Endothelial cell of umbilical vein (primary cell): ENCODE measurements around the gene CSTF3. TPM values are rescaled to one million over a fixed set of nuclear protein-coding genes. Genes with fewer than 3 reads are reported as not detected.

Source experiments
- BruUV-seq: library from RNA; stranded (reverse); fragments of 400-500 nt; replicated peaks from 2 replicates; lab custom pipeline; 2021; lab: Mats Ljungman, UMichigan
- CTCF ChIA-PET: fragments of 300-600, 350-600 bp; sonication (Branson Sonifier 250); formaldehyde crosslinking; loops from one replicate; lab custom pipeline; 2021; ENCODE audit warnings: antibody characterized with exemption, inconsistent platforms; lab: Charles Lee
- POLR2A ChIA-PET: fragments of 300-600, 350-600 bp; sonication (Branson Sonifier 250); formaldehyde crosslinking; loops from one replicate; lab custom pipeline; 2021; ENCODE audit warnings: antibody characterized with exemption, inconsistent platforms; lab: Charles Lee
- DNase-seq: peaks from one replicate; pipeline ENCODE4 v3.0.0-alpha.2; 2011; ENCODE audit warnings: low read depth, low spot score
- FAIRE-seq: peaks from 2 replicates; lab custom pipeline; 2011; peaks lifted over from hg19 to GRCh38; lab: Jason Lieb, UNC
- H2AFZ ChIP-seq: 2 replicates; pipeline ENCODE4 v1.6.0; 2012; ENCODE audit warnings: low read depth, low read length, control low read depth, inconsistent platforms
- H3K27ac ChIP-seq: 2 replicates; pipeline ENCODE4 v1.5.1; 2011; ENCODE audit warnings: low read depth, mild to moderate bottlenecking, control low read depth, low read length, moderate library complexity; ENCODE audit not compliant: insufficient read depth
- H3K27me3 ChIP-seq, 2 experiments: 2 replicates each; pipeline versions ENCODE4 v1.6.0 to v1.6.1; 2011; ENCODE audit warnings: low read length in 2 of 2, mixed read lengths in 1 of 2; ENCODE audit not compliant: control insufficient read depth in 2 of 2, insufficient read depth in 2 of 2
- H3K36me3 ChIP-seq, 2 experiments: 2 replicates in 1 of 2; 3 replicates in 1 of 2; pipeline ENCODE4 v1.5.1; 2011; ENCODE audit warnings: low read length in 2 of 2, mild to moderate bottlenecking in 1 of 2, moderate library complexity in 1 of 2; ENCODE audit not compliant: control insufficient read depth in 2 of 2, insufficient read depth in 2 of 2; ENCODE audit errors: extremely low read depth in 1 of 2
- H3K4me1 ChIP-seq: 3 replicates; pipeline ENCODE4 v1.5.1; 2011; ENCODE audit warnings: mild to moderate bottlenecking, low read length; ENCODE audit not compliant: control insufficient read depth, insufficient read depth; ENCODE audit errors: extremely low read depth
- H3K4me2 ChIP-seq: 2 replicates; pipeline ENCODE4 v1.6.1; 2011; ENCODE audit warnings: low read length, control low read depth, mixed read lengths; ENCODE audit not compliant: insufficient read depth
- H3K4me3 ChIP-seq, 3 experiments: fragments of 200-600 bp in 1 of 3; sonication (generic), shearing (Covaris generic) in 1 of 3; replicated peaks in 1 of 3; 2 replicates each; pipeline ENCODE4 v1.5.1; 2011 to 2016; ENCODE audit warnings: control low read depth in 3 of 3, low read length in 3 of 3, mild to moderate bottlenecking in 2 of 3, inconsistent platforms in 1 of 3, low read depth in 1 of 3, moderate library complexity in 1 of 3; ENCODE audit not compliant: insufficient read depth in 1 of 3
- H3K79me2 ChIP-seq: 2 replicates; pipeline ENCODE4 v1.6.0; 2012; ENCODE audit warnings: low read length, inconsistent platforms; ENCODE audit not compliant: control insufficient read depth, insufficient read depth
- H3K9ac ChIP-seq: replicated peaks from 2 replicates; pipeline ENCODE3; 2011; ENCODE audit warnings: low read length, control low read depth; ENCODE audit not compliant: insufficient read depth; ENCODE audit errors: extremely low read depth
- H3K9me1 ChIP-seq: replicated peaks from 3 replicates; pipeline ENCODE4 v1.6.0; 2011; ENCODE audit warnings: mild to moderate bottlenecking, low read length; ENCODE audit not compliant: control insufficient read depth, insufficient read depth; ENCODE audit errors: extremely low read depth
- H3K9me3 ChIP-seq: replicated peaks from 2 replicates; pipeline ENCODE4 v1.5.1; 2012; ENCODE audit warnings: low read length, inconsistent platforms; ENCODE audit not compliant: control insufficient read depth, insufficient read depth
- H4K20me1 ChIP-seq: replicated peaks from 2 replicates; pipeline ENCODE3; 2011; ENCODE audit warnings: mild to moderate bottlenecking, low read length; ENCODE audit not compliant: control insufficient read depth, insufficient read depth; ENCODE audit errors: extremely low read depth
- EZH2 ChIP-seq: IDR thresholded peaks from 2 replicates; pipeline ENCODE4 v1.6.1; 2012; ENCODE audit warnings: borderline replicate concordance, low read depth, mild to moderate bottlenecking, moderate library complexity, low read length, inconsistent platforms; ENCODE audit not compliant: severe bottlenecking
- FOS ChIP-seq: IDR thresholded peaks from 2 replicates; pipeline ENCODE4 v1.6.1; 2011; ENCODE audit warnings: mild to moderate bottlenecking, low read length, moderate library complexity, borderline replicate concordance; ENCODE audit not compliant: insufficient read depth
- GATA2 ChIP-seq: IDR thresholded peaks from 2 replicates; pipeline ENCODE4 v1.7.0; 2011; ENCODE audit warnings: low read depth, mild to moderate bottlenecking, moderate library complexity, mixed read lengths, low read length; ENCODE audit not compliant: insufficient read length, insufficient read depth
- JUN ChIP-seq: IDR thresholded peaks from 2 replicates; pipeline ENCODE4 v1.6.1; 2011; ENCODE audit warnings: borderline replicate concordance, low read depth; ENCODE audit not compliant: insufficient read length, insufficient read depth
- MYC ChIP-seq: IDR thresholded peaks from one replicate; pipeline ENCODE4 v1.6.1; 2011; ENCODE audit warnings: mild to moderate bottlenecking, low read depth, low read length
- POLR2A ChIP-seq: IDR thresholded peaks from 2 replicates; pipeline ENCODE4 v1.6.1; 2012; ENCODE audit warnings: low read depth, mild to moderate bottlenecking, control low read depth, low read length
- POLR2AphosphoS5 ChIP-seq: IDR thresholded peaks from 2 replicates; pipeline ENCODE4 v1.6.1; 2012; ENCODE audit warnings: low read depth, mild to moderate bottlenecking, control low read depth, low read length, moderate library complexity; ENCODE audit not compliant: insufficient read depth
- dilution Hi-C: fragments of 300-500 bp; cut with MboI; formaldehyde crosslinking; loops from one replicate; pipeline ENCODE4 v1.15.0; 2019; ENCODE audit warnings: low sequenced_read_pairs; ENCODE audit not compliant: extremely low pct_ligation_motif_present
- intact Hi-C: fragments of 100-400 bp; cut with micrococcal nuclease; formaldehyde crosslinking; loops from one replicate; pipeline ENCODE4 v1.10.0; 2022
- polyA plus RNA-seq, 4 experiments: library from polyadenylated mRNA; depleted of rRNA in 3 of 4; stranded (reverse) in 3 of 4; unstranded in 1 of 4; fragments of >200 nt; gene quantifications; 2 replicates each; pipeline versions ENCODE4 v1.2.1 to v1.2.3, GENCODE V29; 2011 to 2012; ENCODE audit warnings: missing spikeins in 1 of 4
- total RNA-seq: library from RNA; stranded (reverse); gene quantifications from 2 replicates; pipeline ENCODE4 v1.2.3, GENCODE V29; 2021
- TF ChIP-seq, protein P1 (sequence below): IDR thresholded peaks from 2 replicates; pipeline ENCODE4 v1.6.1; 2011; ENCODE audit not compliant: insufficient read depth, insufficient read length
- TF ChIP-seq, protein P2 (sequence below), 2 donors: IDR thresholded peaks; 1 replicate in 1 of 2; 2 replicates in 1 of 2; pipeline ENCODE4 v1.5.1; 2011; ENCODE audit warnings: low read length in 2 of 2, mild to moderate bottlenecking in 2 of 2, moderate library complexity in 2 of 2, control low read depth in 1 of 2, inconsistent platforms in 1 of 2, low read depth in 1 of 2; ENCODE audit not compliant: insufficient read depth in 1 of 2; ENCODE audit errors: extremely low read depth in 1 of 2

CSTF3 gene
- total and polyA plus RNA-seq, 2 donors (not counting 3 experiments of a cell fraction or from before 2014, with no cell fraction given) = 18.3 to 46.6 TPM

DNA sequence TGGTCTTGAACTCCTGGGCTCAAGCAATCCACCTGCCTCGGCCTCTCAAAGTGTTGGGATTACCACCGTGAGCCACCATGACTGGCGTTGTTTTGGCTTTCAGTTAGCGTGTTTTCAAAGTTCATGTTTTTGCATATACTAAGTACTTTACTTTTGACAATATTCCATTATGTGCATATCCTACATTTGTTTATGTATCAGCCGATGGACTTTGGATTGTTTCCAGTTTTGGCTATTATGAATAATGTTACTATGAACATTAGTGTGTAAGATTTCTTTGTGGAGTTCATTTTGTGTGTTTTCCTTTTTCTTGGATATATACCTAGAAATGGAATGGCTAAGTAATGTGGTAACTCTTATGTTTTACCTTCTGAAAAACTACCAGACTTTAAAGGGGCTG lies 9.9 kb downstream of the CSTF3 start:
- dilution Hi-C loops = no loop called here

More for the DNA sequence above, 9.9 kb downstream of the CSTF3 start:
- Histone ChIP-seq H3K9me3 (no peaks in the 10 kb centered on the region), H2AFZ (no peak overlapping the region), H3K4me2 (no peak overlapping the region), H3K36me3 (peaks cover 0 to 2% of the 10 kb centered on the region in 2 experiments), H3K9me1 (no peaks in the 10 kb centered on the region), H3K27me3 (no peaks in the 10 kb centered on the region), H4K20me1 (peaks cover 14% of the 10 kb centered on the region), H3K4me1 (no peaks in the 10 kb centered on the region), H3K9ac (no peak overlapping the region), H3K4me3 (no peak overlapping the region), H3K79me2 (peaks cover 99% of the 10 kb centered on the region), H3K27ac (no peak overlapping the region)
- ChIA-PET CTCF (no interaction called here), POLR2A (no interaction called here)
- TF ChIP-seq FOS = no peak
- TF ChIP-seq, protein P1, sequence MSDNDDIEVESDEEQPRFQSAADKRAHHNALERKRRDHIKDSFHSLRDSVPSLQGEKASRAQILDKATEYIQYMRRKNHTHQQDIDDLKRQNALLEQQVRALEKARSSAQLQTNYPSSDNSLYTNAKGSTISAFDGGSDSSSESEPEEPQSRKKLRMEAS = no peak
- TF ChIP-seq MYC = no peak
- TF ChIP-seq, protein P2, sequence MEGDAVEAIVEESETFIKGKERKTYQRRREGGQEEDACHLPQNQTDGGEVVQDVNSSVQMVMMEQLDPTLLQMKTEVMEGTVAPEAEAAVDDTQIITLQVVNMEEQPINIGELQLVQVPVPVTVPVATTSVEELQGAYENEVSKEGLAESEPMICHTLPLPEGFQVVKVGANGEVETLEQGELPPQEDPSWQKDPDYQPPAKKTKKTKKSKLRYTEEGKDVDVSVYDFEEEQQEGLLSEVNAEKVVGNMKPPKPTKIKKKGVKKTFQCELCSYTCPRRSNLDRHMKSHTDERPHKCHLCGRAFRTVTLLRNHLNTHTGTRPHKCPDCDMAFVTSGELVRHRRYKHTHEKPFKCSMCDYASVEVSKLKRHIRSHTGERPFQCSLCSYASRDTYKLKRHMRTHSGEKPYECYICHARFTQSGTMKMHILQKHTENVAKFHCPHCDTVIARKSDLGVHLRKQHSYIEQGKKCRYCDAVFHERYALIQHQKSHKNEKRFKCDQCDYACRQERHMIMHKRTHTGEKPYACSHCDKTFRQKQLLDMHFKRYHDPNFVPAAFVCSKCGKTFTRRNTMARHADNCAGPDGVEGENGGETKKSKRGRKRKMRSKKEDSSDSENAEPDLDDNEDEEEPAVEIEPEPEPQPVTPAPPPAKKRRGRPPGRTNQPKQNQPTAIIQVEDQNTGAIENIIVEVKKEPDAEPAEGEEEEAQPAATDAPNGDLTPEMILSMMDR (IDR thresholded peaks at IDR 0.05; ENCODE audit: extremely low read depth in 1 of 2, insufficient read depth in 1 of 2, low read depth in 1 of 2, low read length in 2 of 2) = no peak
- no peak for TF ChIP-seq GATA2
- no peak for TF ChIP-seq POLR2A
- TF ChIP-seq EZH2 = no peak
- TF ChIP-seq POLR2AphosphoS5 = no peak
- TF ChIP-seq JUN = no peak
- peak; percentile 64 for DNase-seq
- no peak for FAIRE-seq
- intact Hi-C loops = no loop called here
- BruUV-seq = no TSS peak
